GM12878 (cell line): ENCODE results near the gene DOCK2. TPM values are rescaled to one million over a fixed set of nuclear protein-coding genes. Genes with fewer than 3 reads are reported as not detected.

Source experiments
- ATAC-seq: fragments of 200-7000 bp; cut with Tn5 transposase; 3 replicates; pipeline ENCODE4 v1.9.1; 2020; ENCODE audit warnings: mild to moderate bottlenecking, moderate library complexity
- BruUV-seq: library from RNA; stranded (reverse); fragments of 400-500 nt; replicated peaks from 2 replicates; lab custom pipeline; 2021; lab: Mats Ljungman, UMichigan
- CTCF ChIA-PET: fragments of 300-600 bp; sonication (Branson Sonifier 250); formaldehyde crosslinking; extraction: SDS; loops from one replicate; lab custom pipeline; 2021; ENCODE audit warnings: inconsistent platforms; lab: Yijun Ruan, JAX
- POLR2A ChIA-PET: fragments of 350-600 bp; formaldehyde crosslinking; extraction: SDS; loops from one replicate; lab custom pipeline; 2021; ENCODE audit warnings: inconsistent platforms; lab: Charles Lee
- RAD21 ChIA-PET: fragments of 300-600 bp; sonication (Branson Sonifier 250); formaldehyde crosslinking; loops from one replicate; lab custom pipeline; 2023; ENCODE audit warnings: antibody characterized with exemption; ENCODE audit not compliant: unreplicated experiment; lab: Charles Lee
- SMC1A ChIA-PET: fragments of 300-600 bp; sonication (Branson Sonifier 250); formaldehyde crosslinking; loops from one replicate; lab custom pipeline; 2023; ENCODE audit not compliant: unreplicated experiment, uncharacterized antibody; lab: Charles Lee
- DNase-seq: peaks from one replicate; pipeline ENCODE4 v3.0.0-alpha.2; 2011; ENCODE audit warnings: low read depth, low spot score
- FAIRE-seq: peaks from 3 replicates; lab custom pipeline; 2011; peaks lifted over from hg19 to GRCh38; lab: Jason Lieb, UNC
- H2AFZ ChIP-seq: 2 replicates; pipeline ENCODE4 v1.6.0; 2011; ENCODE audit warnings: low read depth, low read length, control low read depth; ENCODE audit not compliant: control insufficient read depth
- H3K27ac ChIP-seq: 2 replicates; pipeline ENCODE4 v1.5.1; 2011; ENCODE audit warnings: control low read depth; ENCODE audit not compliant: control insufficient read depth, insufficient read depth
- H3K27me3 ChIP-seq, 2 experiments: replicated peaks in 1 of 2; 2 replicates each; pipeline versions ENCODE4 v1.6.0 to v1.6.1; 2011; ENCODE audit warnings: low read length in 1 of 2; ENCODE audit not compliant: control insufficient read depth in 2 of 2, insufficient read depth in 2 of 2
- H3K36me3 ChIP-seq, 2 experiments: 2 replicates each; pipeline ENCODE4 v1.5.1; 2011; ENCODE audit warnings: low read length in 1 of 2; ENCODE audit not compliant: control insufficient read depth in 2 of 2, insufficient read depth in 2 of 2
- H3K4me1 ChIP-seq: 2 replicates; pipeline ENCODE4 v1.6.1; 2011; ENCODE audit warnings: mild to moderate bottlenecking, low read length, moderate library complexity, mixed read lengths; ENCODE audit not compliant: control insufficient read depth, insufficient read depth
- H3K4me2 ChIP-seq: 2 replicates; pipeline ENCODE4 v1.6.0; 2011; ENCODE audit warnings: control low read depth; ENCODE audit not compliant: control insufficient read depth, insufficient read depth
- H3K4me3 ChIP-seq: fragments of 200-600 bp; sonication (generic); 2 replicates; pipeline ENCODE4 v1.5.1; 2016
- H3K79me2 ChIP-seq: 2 replicates; pipeline ENCODE4 v1.6.0; 2011; ENCODE audit warnings: low read length; ENCODE audit not compliant: control insufficient read depth, insufficient read depth
- H3K9ac ChIP-seq: 2 replicates; pipeline ENCODE4 v1.8.0; 2011; ENCODE audit warnings: low read length, control low read depth, mixed read lengths; ENCODE audit not compliant: control insufficient read depth, insufficient read depth
- H3K9me3 ChIP-seq: replicated peaks from 3 replicates; pipeline ENCODE4 v1.5.1; 2011; ENCODE audit warnings: mild to moderate bottlenecking, low read length; ENCODE audit not compliant: control insufficient read depth, insufficient read depth
- H4K20me1 ChIP-seq: 2 replicates; pipeline ENCODE4 v1.6.0; 2011; ENCODE audit not compliant: control insufficient read depth, insufficient read depth
- ATF7 ChIP-seq: fragments of 450-650 bp; IDR thresholded peaks from 2 replicates; pipeline ENCODE4 v1.6.1; 2016; ENCODE audit warnings: low read depth, mild to moderate bottlenecking
- CBFB ChIP-seq: IDR thresholded peaks from 2 replicates; pipeline ENCODE4 v1.6.1; 2016; ENCODE audit warnings: antibody characterized with exemption, low read depth
- CHD2 ChIP-seq: IDR thresholded peaks from 2 replicates; pipeline ENCODE4 v1.6.1; 2011; ENCODE audit warnings: low read depth, low read length, improper control_type of control experiment, borderline replicate concordance
- GABPA ChIP-seq: IDR thresholded peaks from 2 replicates; pipeline ENCODE4 v1.6.1; 2014; ENCODE audit warnings: antibody characterized with exemption, low read depth, mild to moderate bottlenecking, inconsistent platforms
- MEF2A ChIP-seq: IDR thresholded peaks from 2 replicates; pipeline ENCODE4 v1.6.1; 2011; ENCODE audit warnings: low read depth, mild to moderate bottlenecking, low read length, moderate library complexity; ENCODE audit not compliant: insufficient read depth
- NRF1 ChIP-seq: conservative IDR thresholded peaks from 2 replicates; pipeline ENCODE4 v1.6.1; 2011; ENCODE audit warnings: mild to moderate bottlenecking, low read depth, low read length, improper control_type of control experiment
- POU2F2 ChIP-seq: IDR thresholded peaks from 3 replicates; pipeline ENCODE4 v1.6.1; 2011; ENCODE audit warnings: low read depth, mild to moderate bottlenecking, low read length, borderline replicate concordance
- RB1 ChIP-seq: fragments of 450-650 bp; formaldehyde crosslinking; IDR thresholded peaks from 2 replicates; pipeline ENCODE4 v1.6.1; 2017; ENCODE audit warnings: mild to moderate bottlenecking, borderline replicate concordance
- RCOR1 ChIP-seq: conservative IDR thresholded peaks from 2 replicates; pipeline ENCODE4 v1.6.1; 2012; ENCODE audit warnings: low read depth, low read length, improper control_type of control experiment
- SIX5 ChIP-seq: IDR thresholded peaks from 2 replicates; pipeline ENCODE4 v1.6.1; 2011; ENCODE audit warnings: mild to moderate bottlenecking, low read depth, low read length, moderate library complexity; ENCODE audit not compliant: severe bottlenecking
- WGBS: methylation state at CpG from one replicate; pipeline ENCODE4 v1.1.6; 2016; ENCODE audit warnings: low lambda C conversion rate; ENCODE audit not compliant: insufficient replicate concordance, insufficient coverage; ENCODE audit errors: missing lambda C conversion rate; 5-methylcytosine and 5-hydroxymethylcytosine counted together
- in situ Hi-C: fragments of 300-500 bp; cut with MboI; formaldehyde crosslinking; loops from 9 replicates; pipeline ENCODE4 v1.14.3; 2018; ENCODE audit warnings: mixed read lengths
- intact Hi-C: fragments of 100-400 bp; cut with micrococcal nuclease; formaldehyde crosslinking; loops from one replicate; pipeline ENCODE4 v1.14.2; 2022; ENCODE audit not compliant: unreplicated experiment
- polyA plus RNA-seq, 11 experiments: library from polyadenylated mRNA; depleted of rRNA in 4 of 11; unstranded in 6 of 11; stranded (reverse) in 5 of 11; fragments of >200 nt; fragmentation: Nextera tagmentation in 4 of 11; fragmentation: Illumina TruSeq in 1 of 11; extraction: Ambion mirVana in 4 of 11; extraction: Trizol in 1 of 11; gene quantifications; 1 replicate in 1 of 11; 2 replicates in 10 of 11; pipeline versions ENCODE4 v1.2.1 to v1.2.3, GENCODE V29; 2011 to 2016; ENCODE audit warnings: inconsistent platforms in 2 of 11, missing spikeins in 2 of 11, low read depth in 1 of 11
- total RNA-seq, 4 experiments: library from RNA; depleted of rRNA in 3 of 4; stranded (reverse); fragments of >200 nt in 3 of 4; fragmentation: Illumina TruSeq in 1 of 4; extraction: Trizol in 1 of 4; gene quantifications; 2 replicates each; pipeline versions ENCODE4 v1.2.1 to v1.2.3, GENCODE V29; 2013 to 2021
- TF ChIP-seq, protein P1 (sequence below): fragments of 450-650 bp; IDR thresholded peaks from 2 replicates; pipeline ENCODE4 v1.6.1; 2017; ENCODE audit warnings: mild to moderate bottlenecking, moderate library complexity
- TF ChIP-seq, protein P2 (sequence below): fragments of 150-350 bp; IDR thresholded peaks from 2 replicates; pipeline ENCODE4 v1.6.1; 2014; ENCODE audit warnings: mild to moderate bottlenecking, low read depth, low read length
- TF ChIP-seq, protein P3 (sequence below), 3 experiments: IDR thresholded peaks in 2 of 3; conservative IDR thresholded peaks in 1 of 3; 2 replicates each; pipeline ENCODE4 v1.5.1; 2011; ENCODE audit warnings: low read depth in 3 of 3, low read length in 3 of 3, mild to moderate bottlenecking in 3 of 3, control low read depth in 2 of 3, moderate library complexity in 2 of 3, inconsistent platforms in 1 of 3, mixed read lengths in 1 of 3; ENCODE audit not compliant: control insufficient read depth in 2 of 3, insufficient read depth in 1 of 3; ENCODE audit errors: extremely low read depth in 1 of 3
- TF ChIP-seq, protein P4 (sequence below): IDR thresholded peaks from 2 replicates; pipeline ENCODE4 v1.6.1; 2011; ENCODE audit warnings: borderline replicate concordance, low read depth, mild to moderate bottlenecking, moderate library complexity, low read length; ENCODE audit not compliant: insufficient read depth, poor library complexity, severe bottlenecking

The DOCK2 gene
- total and polyA plus RNA-seq, 10 of the 15 experiments (the other 5 are each of a cell fraction or from before 2014, with no cell fraction given), result 34.2 to 192 (median 118) TPM

DNA sequence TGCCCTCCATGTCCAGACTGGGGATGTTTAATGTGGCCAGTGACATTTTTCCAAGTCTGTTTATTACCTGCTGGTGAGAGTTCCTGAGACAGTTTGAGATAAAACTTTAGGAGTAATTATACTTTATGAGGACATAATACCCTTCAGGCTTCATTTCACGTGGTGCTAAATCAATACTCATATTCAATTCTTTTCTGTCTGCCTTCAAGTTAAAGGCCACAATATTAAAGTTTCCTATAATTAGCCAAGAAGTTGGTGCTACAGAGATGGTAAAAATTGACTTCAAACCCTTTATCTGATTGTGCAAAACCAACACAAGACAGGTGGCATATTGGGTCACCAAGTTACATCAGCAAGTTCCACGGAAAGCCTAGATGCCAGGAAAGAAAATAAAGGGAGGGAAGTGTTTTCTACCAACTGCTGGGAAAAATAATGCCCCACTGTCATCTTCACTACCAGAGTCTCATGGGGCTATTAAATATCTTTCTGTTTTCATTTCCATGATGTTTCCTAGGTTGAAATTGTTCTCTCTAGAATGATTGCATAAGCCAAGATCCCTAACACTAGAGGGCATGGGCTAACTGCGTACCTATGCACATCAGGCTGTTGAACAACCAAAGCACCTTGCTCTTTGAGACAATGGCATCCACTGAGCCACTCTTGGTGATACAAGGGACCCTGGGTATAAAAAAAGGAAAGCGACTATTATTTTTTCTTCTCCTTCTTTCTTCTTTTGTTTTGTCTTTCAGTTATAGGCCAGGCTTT lies 274.6 kb downstream of the DOCK2 start:
- DNase-seq, result no peak
- CTCF ChIA-PET, result no interaction called here
- SMC1A ChIA-PET, result no interaction called here
- no peak overlapping the region for H3K9ac ChIP-seq
- POLR2A ChIA-PET, result no interaction called here
- no peak overlapping the region for H3K4me2 ChIP-seq
- intact Hi-C loops (no loop called here), in situ Hi-C loops (no loop called here)
- no peaks in the 10 kb centered on the region; a peak in 2 of 4 replicates for H3K36me3 ChIP-seq
- RAD21 ChIA-PET, result no interaction called here
- no peak overlapping the region for H3K27ac ChIP-seq
- H3K4me3 ChIP-seq, result no peak overlapping the region
- H3K27me3 ChIP-seq, result no peaks in the 10 kb centered on the region
- no peak for FAIRE-seq
- 0 out of 2 replicates have a peak, but pooled peaks cover 5% of the 10 kb centered on the region for H4K20me1 ChIP-seq
- no peak overlapping the region for H2AFZ ChIP-seq
- no peaks in the 10 kb centered on the region for H3K4me1 ChIP-seq
- H3K79me2 ChIP-seq, result no peaks in the 10 kb centered on the region
- no peak for ATAC-seq
- no peaks in the 10 kb centered on the region for H3K9me3 ChIP-seq
- BruUV-seq, result no TSS peak
- no peak for TF ChIP-seq RB1
- no peak for TF ChIP-seq MEF2A
- no peak for TF ChIP-seq ATF7
- TF ChIP-seq RCOR1, result no peak
- TF ChIP-seq CBFB, result no peak
- TF ChIP-seq, protein P1, sequence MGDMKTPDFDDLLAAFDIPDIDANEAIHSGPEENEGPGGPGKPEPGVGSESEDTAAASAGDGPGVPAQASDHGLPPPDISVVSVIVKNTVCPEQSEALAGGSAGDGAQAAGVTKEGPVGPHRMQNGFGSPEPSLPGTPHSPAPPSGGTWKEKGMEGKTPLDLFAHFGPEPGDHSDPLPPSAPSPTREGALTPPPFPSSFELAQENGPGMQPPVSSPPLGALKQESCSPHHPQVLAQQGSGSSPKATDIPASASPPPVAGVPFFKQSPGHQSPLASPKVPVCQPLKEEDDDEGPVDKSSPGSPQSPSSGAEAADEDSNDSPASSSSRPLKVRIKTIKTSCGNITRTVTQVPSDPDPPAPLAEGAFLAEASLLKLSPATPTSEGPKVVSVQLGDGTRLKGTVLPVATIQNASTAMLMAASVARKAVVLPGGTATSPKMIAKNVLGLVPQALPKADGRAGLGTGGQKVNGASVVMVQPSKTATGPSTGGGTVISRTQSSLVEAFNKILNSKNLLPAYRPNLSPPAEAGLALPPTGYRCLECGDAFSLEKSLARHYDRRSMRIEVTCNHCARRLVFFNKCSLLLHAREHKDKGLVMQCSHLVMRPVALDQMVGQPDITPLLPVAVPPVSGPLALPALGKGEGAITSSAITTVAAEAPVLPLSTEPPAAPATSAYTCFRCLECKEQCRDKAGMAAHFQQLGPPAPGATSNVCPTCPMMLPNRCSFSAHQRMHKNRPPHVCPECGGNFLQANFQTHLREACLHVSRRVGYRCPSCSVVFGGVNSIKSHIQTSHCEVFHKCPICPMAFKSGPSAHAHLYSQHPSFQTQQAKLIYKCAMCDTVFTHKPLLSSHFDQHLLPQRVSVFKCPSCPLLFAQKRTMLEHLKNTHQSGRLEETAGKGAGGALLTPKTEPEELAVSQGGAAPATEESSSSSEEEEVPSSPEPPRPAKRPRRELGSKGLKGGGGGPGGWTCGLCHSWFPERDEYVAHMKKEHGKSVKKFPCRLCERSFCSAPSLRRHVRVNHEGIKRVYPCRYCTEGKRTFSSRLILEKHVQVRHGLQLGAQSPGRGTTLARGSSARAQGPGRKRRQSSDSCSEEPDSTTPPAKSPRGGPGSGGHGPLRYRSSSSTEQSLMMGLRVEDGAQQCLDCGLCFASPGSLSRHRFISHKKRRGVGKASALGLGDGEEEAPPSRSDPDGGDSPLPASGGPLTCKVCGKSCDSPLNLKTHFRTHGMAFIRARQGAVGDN, result no peak
- TF ChIP-seq, protein P2, sequence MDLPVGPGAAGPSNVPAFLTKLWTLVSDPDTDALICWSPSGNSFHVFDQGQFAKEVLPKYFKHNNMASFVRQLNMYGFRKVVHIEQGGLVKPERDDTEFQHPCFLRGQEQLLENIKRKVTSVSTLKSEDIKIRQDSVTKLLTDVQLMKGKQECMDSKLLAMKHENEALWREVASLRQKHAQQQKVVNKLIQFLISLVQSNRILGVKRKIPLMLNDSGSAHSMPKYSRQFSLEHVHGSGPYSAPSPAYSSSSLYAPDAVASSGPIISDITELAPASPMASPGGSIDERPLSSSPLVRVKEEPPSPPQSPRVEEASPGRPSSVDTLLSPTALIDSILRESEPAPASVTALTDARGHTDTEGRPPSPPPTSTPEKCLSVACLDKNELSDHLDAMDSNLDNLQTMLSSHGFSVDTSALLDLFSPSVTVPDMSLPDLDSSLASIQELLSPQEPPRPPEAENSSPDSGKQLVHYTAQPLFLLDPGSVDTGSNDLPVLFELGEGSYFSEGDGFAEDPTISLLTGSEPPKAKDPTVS, result no peak
- TF ChIP-seq GABPA, result no peak
- TF ChIP-seq NRF1, result no peak
- no peak for TF ChIP-seq CHD2
- TF ChIP-seq, protein P3, sequence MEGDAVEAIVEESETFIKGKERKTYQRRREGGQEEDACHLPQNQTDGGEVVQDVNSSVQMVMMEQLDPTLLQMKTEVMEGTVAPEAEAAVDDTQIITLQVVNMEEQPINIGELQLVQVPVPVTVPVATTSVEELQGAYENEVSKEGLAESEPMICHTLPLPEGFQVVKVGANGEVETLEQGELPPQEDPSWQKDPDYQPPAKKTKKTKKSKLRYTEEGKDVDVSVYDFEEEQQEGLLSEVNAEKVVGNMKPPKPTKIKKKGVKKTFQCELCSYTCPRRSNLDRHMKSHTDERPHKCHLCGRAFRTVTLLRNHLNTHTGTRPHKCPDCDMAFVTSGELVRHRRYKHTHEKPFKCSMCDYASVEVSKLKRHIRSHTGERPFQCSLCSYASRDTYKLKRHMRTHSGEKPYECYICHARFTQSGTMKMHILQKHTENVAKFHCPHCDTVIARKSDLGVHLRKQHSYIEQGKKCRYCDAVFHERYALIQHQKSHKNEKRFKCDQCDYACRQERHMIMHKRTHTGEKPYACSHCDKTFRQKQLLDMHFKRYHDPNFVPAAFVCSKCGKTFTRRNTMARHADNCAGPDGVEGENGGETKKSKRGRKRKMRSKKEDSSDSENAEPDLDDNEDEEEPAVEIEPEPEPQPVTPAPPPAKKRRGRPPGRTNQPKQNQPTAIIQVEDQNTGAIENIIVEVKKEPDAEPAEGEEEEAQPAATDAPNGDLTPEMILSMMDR (IDR thresholded peaks at IDR 0.05 in 2 of 3, conservative IDR thresholded peaks at IDR 0.05 in 1 of 3; ENCODE audit: control insufficient read depth in 2 of 3, extremely low read depth in 1 of 3, insufficient read depth in 1 of 3, low read depth in 3 of 3, low read length in 3 of 3), result no peak
- TF ChIP-seq SIX5, result no peak
- TF ChIP-seq POU2F2, result no peak
- TF ChIP-seq, protein P4, sequence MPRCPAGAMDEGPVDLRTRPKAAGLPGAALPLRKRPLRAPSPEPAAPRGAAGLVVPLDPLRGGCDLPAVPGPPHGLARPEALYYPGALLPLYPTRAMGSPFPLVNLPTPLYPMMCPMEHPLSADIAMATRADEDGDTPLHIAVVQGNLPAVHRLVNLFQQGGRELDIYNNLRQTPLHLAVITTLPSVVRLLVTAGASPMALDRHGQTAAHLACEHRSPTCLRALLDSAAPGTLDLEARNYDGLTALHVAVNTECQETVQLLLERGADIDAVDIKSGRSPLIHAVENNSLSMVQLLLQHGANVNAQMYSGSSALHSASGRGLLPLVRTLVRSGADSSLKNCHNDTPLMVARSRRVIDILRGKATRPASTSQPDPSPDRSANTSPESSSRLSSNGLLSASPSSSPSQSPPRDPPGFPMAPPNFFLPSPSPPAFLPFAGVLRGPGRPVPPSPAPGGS, result no peak
- 96% methylated on average over 4 of the region's 4 CpGs for WGBS
